ENCODE measurements around the gene TECTB.
"Not testable (repeated sequence)": the region's sequence is repeated elsewhere in the genome, so short reads cannot be mapped to it uniquely, and the experiment has no call there.

TECTB gene

GRCh38 chr10:112283100-112283499 is at the start of gene TECTB:
Gene TECTB, plus strand, starts transcription at chr10:112283400. Its CDS starts 335 bp downstream, at chr10:112283735.
- no peak for DNase-seq (ENCODE audit: low spot score)

- no peak for DNase-seq (ENCODE audit: low spot score)
These were observed 48.1 kb upstream of the TECTB start for GRCh38 chr10:112235141-112235540.

- DNase-seq (ENCODE audit: low spot score) = no peak
These were observed 47.3 kb upstream of the TECTB start for GRCh38 chr10:112235920-112236319.

- no peak for DNase-seq (ENCODE audit: low spot score)
These were observed 46.7 kb upstream of the TECTB start for GRCh38 chr10:112236486-112236885.

GRCh38 chr10:112239347-112239746 is 43.9 kb upstream of the TECTB start:
- DNase-seq (ENCODE audit: low spot score) = no peak

- no peak for DNase-seq (ENCODE audit: low spot score)
These were observed 42.8 kb upstream of the TECTB start for GRCh38 chr10:112240441-112240840.

- no peak for DNase-seq (ENCODE audit: low spot score)
These were observed 41.4 kb upstream of the TECTB start for GRCh38 chr10:112241651-112242341.

GRCh38 chr10:112242769-112243168 is 40.4 kb upstream of the TECTB start:
- DNase-seq (ENCODE audit: low spot score) = no peak

GRCh38 chr10:112243713-112244112 is 39.5 kb upstream of the TECTB start:
- DNase-seq (ENCODE audit: low spot score) = no peak

GRCh38 chr10:112244197-112244596 is 39.0 kb upstream of the TECTB start:
- DNase-seq (ENCODE audit: low spot score) = no peak

- DNase-seq (ENCODE audit: low spot score) = no peak
These were observed 35.4 kb upstream of the TECTB start for GRCh38 chr10:112247791-112248190.

- DNase-seq (ENCODE audit: low spot score) = no peak
These were observed 34.5 kb upstream of the TECTB start for GRCh38 chr10:112248584-112249295.

GRCh38 chr10:112249722-112250121 is 33.5 kb upstream of the TECTB start:
- DNase-seq (ENCODE audit: low spot score) = no peak

GRCh38 chr10:112250555-112250954 is 32.6 kb upstream of the TECTB start:
- DNase-seq (ENCODE audit: low spot score) = no peak

GRCh38 chr10:112251238-112251637 is 32.0 kb upstream of the TECTB start:
- not testable (repeated sequence) for DNase-seq (ENCODE audit: low spot score)

- DNase-seq (ENCODE audit: low spot score) = no peak
These were observed 24.8 kb upstream of the TECTB start for GRCh38 chr10:112258407-112258806.

GRCh38 chr10:112259688-112260087 is 23.5 kb upstream of the TECTB start:
- DNase-seq (ENCODE audit: low spot score) = no peak

- DNase-seq (ENCODE audit: low spot score) = no peak
These were observed 22.4 kb upstream of the TECTB start for GRCh38 chr10:112260831-112261230.

- no peak for DNase-seq (ENCODE audit: low spot score)
These were observed 21.8 kb upstream of the TECTB start for GRCh38 chr10:112261281-112261822.

- no peak for DNase-seq (ENCODE audit: low spot score)
These were observed 20.7 kb upstream of the TECTB start for GRCh38 chr10:112262546-112262945.

- DNase-seq (ENCODE audit: low spot score) = no peak
These were observed 17.5 kb upstream of the TECTB start for GRCh38 chr10:112265745-112266144.

GRCh38 chr10:112269266-112269665 is 13.9 kb upstream of the TECTB start:
- DNase-seq (ENCODE audit: low spot score) = no peak

GRCh38 chr10:112271982-112272381 is 11.2 kb upstream of the TECTB start:
- DNase-seq (ENCODE audit: low spot score) = no peak

Data from HuH-7.5 (cell line).